ENCODE data around the gene ZCCHC2.

The ZCCHC2 gene

GRCh38 chr18:62555135-62555534 is 32.3 kb downstream of the ZCCHC2 start:
- Histone ChIP-seq H3K9me3 (ENCODE audit: low read length) (no peaks in the 10 kb centered on the region), H2AFZ (ENCODE audit: low read length) (no peak overlapping the region), H3K79me2 (ENCODE audit: insufficient read depth, low read length) (no peaks in the 10 kb centered on the region), H3K4me2 (ENCODE audit: low read length) (no peak overlapping the region), H4K20me1 (ENCODE audit: insufficient read depth, low read length) (no peaks in the 10 kb centered on the region), H3K36me3 (ENCODE audit: insufficient read depth, low read length) (peaks cover 80% of the 10 kb centered on the region), H3F3A (ENCODE audit: insufficient read depth, low read length) (no peaks in the 10 kb centered on the region), H3K9me2 (ENCODE audit: low read depth, low read length) (no peaks in the 10 kb centered on the region), H3K4me3 (ENCODE audit: low read depth, low read length, poor library complexity, severe bottlenecking) (no peak overlapping the region), H3K27me3 (ENCODE audit: insufficient read depth, low read length) (no peaks in the 10 kb centered on the region), H3K27ac (ENCODE audit: low read depth, low read length, poor library complexity, severe bottlenecking) (no peak overlapping the region), H3K4me1 (ENCODE audit: insufficient read depth, low read length, severe bottlenecking) (peaks cover 24% of the 10 kb centered on the region), H3K9ac (ENCODE audit: low read length) (no peak overlapping the region)
- TF ChIP-seq EZH2 (IDR thresholded peaks at IDR 0.05; ENCODE audit: borderline replicate concordance, low read length) (no peak), CTCF (IDR thresholded peaks at IDR 0.05; ENCODE audit: low read length) (no peak)

- Histone ChIP-seq H3K36me3 (ENCODE audit: insufficient read depth, low read length) (peaks cover 80% of the 10 kb centered on the region), H3K4me2 (ENCODE audit: low read length) (no peak overlapping the region), H3K9me3 (ENCODE audit: low read length) (no peaks in the 10 kb centered on the region), H3F3A (ENCODE audit: insufficient read depth, low read length) (no peaks in the 10 kb centered on the region), H3K27ac (ENCODE audit: low read depth, low read length, poor library complexity, severe bottlenecking) (no peak overlapping the region), H3K27me3 (ENCODE audit: insufficient read depth, low read length) (no peaks in the 10 kb centered on the region), H3K9ac (ENCODE audit: low read length) (no peak overlapping the region), H3K4me1 (ENCODE audit: insufficient read depth, low read length, severe bottlenecking) (peaks cover 24% of the 10 kb centered on the region), H4K20me1 (ENCODE audit: insufficient read depth, low read length) (no peaks in the 10 kb centered on the region), H2AFZ (ENCODE audit: low read length) (no peak overlapping the region), H3K9me2 (ENCODE audit: low read depth, low read length) (no peaks in the 10 kb centered on the region), H3K79me2 (ENCODE audit: insufficient read depth, low read length) (no peaks in the 10 kb centered on the region), H3K4me3 (ENCODE audit: low read depth, low read length, poor library complexity, severe bottlenecking) (no peak overlapping the region)
- TF ChIP-seq EZH2 (IDR thresholded peaks at IDR 0.05; ENCODE audit: borderline replicate concordance, low read length) (no peak), CTCF (IDR thresholded peaks at IDR 0.05; ENCODE audit: low read length) (no peak)
Observed at GRCh38 chr18:62556397-62556796, 33.6 kb downstream of the ZCCHC2 start.

DNA sequence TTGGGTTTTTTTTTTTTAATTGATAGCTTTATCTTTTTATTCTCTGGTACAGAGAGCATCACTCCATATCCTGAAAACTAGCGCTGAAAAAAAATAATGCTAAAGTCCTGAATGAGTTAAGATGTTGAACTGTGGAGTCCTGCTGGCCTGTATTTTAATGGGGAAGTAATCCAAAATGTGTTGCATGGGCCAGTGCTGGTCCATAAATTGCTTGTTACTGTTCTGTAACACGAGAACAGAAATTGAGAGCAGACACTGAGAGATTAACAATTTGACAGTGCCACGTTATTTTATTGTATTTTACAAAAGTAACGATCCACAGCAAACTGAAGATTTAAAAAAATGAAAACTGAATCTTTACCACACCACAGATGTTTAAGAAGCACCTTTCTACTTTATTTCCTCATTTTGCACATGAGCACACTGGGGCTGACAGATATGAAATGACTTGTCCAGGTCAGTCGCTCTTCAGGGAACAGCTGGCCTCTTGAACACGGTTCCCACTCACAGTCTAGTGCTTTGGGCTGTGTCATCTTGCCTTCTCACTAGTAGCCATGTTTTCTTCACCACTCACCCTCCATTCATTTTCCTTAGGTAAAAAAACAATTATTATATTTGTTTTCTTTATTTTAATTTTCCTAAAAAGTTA is 35.3 kb downstream of the ZCCHC2 start:
- no peak overlapping the region for H3K27ac ChIP-seq (ENCODE audit: low read depth, low read length, poor library complexity, severe bottlenecking)
- H3K36me3 ChIP-seq (ENCODE audit: insufficient read depth, low read length): peaks cover 76% of the 10 kb centered on the region

More for the DNA sequence above, 35.3 kb downstream of the ZCCHC2 start:
- Histone ChIP-seq H3K9me3 (ENCODE audit: low read length) (no peaks in the 10 kb centered on the region), H3K4me1 (ENCODE audit: insufficient read depth, low read length, severe bottlenecking) (peaks cover 24% of the 10 kb centered on the region), H3K4me3 (ENCODE audit: low read depth, low read length, poor library complexity, severe bottlenecking) (no peak overlapping the region), H3K27me3 (ENCODE audit: insufficient read depth, low read length) (no peaks in the 10 kb centered on the region), H3F3A (ENCODE audit: insufficient read depth, low read length) (no peaks in the 10 kb centered on the region), H3K9ac (ENCODE audit: low read length) (no peak overlapping the region), H3K9me2 (ENCODE audit: low read depth, low read length) (no peaks in the 10 kb centered on the region), H3K79me2 (ENCODE audit: insufficient read depth, low read length) (no peaks in the 10 kb centered on the region), H4K20me1 (ENCODE audit: insufficient read depth, low read length) (no peaks in the 10 kb centered on the region), H3K4me2 (ENCODE audit: low read length) (no peak overlapping the region), H2AFZ (ENCODE audit: low read length) (no peak overlapping the region)
- TF ChIP-seq CTCF (IDR thresholded peaks at IDR 0.05; ENCODE audit: low read length): no peak
- TF ChIP-seq EZH2 (IDR thresholded peaks at IDR 0.05; ENCODE audit: borderline replicate concordance, low read length): no peak

Measured in OCI-LY1 (cell line).